Fibroblast of pulmonary artery (primary cell): Measurements from ENCODE around the gene SH3YL1.

ENCODE experiments used
- DNase-seq: peaks from one replicate; pipeline ENCODE4 v3.0.0-alpha.2; 2010; ENCODE audit warnings: low read depth
- H3K4me3 ChIP-seq: replicated peaks from 2 replicates; pipeline ENCODE4 v1.5.1; 2011; ENCODE audit warnings: low read depth, mild to moderate bottlenecking, control low read depth, low read length, moderate library complexity
- TF ChIP-seq, protein P1 (sequence below): IDR thresholded peaks from 2 replicates; pipeline ENCODE4 v1.5.1; 2011; ENCODE audit warnings: mild to moderate bottlenecking, control low read depth, low read length, inconsistent platforms; ENCODE audit errors: missing control alignments

Gene SH3YL1, protein sequence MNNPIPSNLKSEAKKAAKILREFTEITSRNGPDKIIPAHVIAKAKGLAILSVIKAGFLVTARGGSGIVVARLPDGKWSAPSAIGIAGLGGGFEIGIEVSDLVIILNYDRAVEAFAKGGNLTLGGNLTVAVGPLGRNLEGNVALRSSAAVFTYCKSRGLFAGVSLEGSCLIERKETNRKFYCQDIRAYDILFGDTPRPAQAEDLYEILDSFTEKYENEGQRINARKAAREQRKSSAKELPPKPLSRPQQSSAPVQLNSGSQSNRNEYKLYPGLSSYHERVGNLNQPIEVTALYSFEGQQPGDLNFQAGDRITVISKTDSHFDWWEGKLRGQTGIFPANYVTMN

DNA sequence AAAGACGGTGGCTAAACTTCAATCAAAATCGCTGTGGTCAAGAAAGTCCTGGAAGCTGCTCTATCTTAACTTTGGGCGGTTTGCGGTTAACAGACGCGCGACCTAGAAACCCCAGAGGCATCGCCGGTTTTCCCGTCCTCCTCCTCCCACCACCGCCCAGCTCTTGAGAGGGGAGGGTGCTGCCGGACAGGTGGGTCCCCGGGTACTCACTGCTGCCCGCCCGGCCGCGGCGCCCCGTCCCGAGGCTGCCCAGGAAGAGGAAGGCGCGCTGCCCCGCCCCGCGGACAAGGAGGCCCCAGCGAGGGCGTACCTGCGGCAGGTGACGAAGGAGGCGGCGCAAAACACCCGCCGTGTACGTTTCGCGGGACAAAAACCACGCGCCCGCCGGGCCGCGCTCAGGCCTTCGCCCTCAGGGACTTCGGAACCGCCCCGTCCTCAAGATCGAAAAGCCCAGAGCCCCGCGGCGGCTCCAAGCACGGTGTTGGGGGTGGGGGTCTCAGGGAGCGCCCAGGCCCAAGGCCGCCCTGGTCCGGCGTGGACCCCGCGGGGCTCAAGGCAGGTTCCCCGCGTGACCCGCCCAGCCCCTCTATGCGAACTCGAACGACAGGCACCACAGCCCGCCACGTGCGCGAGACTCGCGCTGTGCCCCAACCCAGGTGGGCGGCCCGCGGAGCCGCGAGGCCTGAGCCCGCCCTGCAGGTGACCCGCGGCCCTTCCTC, at the start of gene SH3YL1:
SH3YL1 (minus strand) TSS at position 259 of the 719 bp plus-strand sequence; CDS start at position 211, 48 bp downstream.
- peak within 1 kb of the TSS; percentile 97 for H3K4me3 ChIP-seq
- TF ChIP-seq, protein P1, sequence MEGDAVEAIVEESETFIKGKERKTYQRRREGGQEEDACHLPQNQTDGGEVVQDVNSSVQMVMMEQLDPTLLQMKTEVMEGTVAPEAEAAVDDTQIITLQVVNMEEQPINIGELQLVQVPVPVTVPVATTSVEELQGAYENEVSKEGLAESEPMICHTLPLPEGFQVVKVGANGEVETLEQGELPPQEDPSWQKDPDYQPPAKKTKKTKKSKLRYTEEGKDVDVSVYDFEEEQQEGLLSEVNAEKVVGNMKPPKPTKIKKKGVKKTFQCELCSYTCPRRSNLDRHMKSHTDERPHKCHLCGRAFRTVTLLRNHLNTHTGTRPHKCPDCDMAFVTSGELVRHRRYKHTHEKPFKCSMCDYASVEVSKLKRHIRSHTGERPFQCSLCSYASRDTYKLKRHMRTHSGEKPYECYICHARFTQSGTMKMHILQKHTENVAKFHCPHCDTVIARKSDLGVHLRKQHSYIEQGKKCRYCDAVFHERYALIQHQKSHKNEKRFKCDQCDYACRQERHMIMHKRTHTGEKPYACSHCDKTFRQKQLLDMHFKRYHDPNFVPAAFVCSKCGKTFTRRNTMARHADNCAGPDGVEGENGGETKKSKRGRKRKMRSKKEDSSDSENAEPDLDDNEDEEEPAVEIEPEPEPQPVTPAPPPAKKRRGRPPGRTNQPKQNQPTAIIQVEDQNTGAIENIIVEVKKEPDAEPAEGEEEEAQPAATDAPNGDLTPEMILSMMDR = no peak
- peak; percentile 16 for DNase-seq

DNA sequence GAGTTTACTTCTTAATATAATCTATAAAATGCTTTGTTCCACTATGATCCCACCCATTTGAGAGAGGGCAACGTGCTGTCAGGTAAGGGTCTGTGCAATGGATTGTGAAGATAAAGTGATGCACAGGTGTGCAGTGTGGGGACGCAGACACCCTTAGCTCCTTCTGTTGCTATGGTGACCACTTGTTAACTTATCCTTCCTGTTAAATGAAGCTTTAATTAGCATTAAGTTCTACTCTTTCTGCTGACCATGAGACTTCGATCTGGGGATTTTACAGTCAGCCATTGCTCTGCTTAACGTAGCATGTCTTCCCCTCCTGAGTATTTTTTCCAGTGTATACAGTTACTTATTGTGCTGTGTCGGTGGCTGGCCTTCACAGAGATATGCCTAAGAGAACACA, 47.2 kb upstream of the SH3YL1 start:
- TF ChIP-seq, protein P1 = no peak
- DNase-seq = no peak
- H3K4me3 ChIP-seq = no peak overlapping the region

- no peak for DNase-seq
- TF ChIP-seq, protein P1 = no peak
Measured at GRCh38 chr2:309954-310510, 46.2 kb upstream of the SH3YL1 start.

DNA sequence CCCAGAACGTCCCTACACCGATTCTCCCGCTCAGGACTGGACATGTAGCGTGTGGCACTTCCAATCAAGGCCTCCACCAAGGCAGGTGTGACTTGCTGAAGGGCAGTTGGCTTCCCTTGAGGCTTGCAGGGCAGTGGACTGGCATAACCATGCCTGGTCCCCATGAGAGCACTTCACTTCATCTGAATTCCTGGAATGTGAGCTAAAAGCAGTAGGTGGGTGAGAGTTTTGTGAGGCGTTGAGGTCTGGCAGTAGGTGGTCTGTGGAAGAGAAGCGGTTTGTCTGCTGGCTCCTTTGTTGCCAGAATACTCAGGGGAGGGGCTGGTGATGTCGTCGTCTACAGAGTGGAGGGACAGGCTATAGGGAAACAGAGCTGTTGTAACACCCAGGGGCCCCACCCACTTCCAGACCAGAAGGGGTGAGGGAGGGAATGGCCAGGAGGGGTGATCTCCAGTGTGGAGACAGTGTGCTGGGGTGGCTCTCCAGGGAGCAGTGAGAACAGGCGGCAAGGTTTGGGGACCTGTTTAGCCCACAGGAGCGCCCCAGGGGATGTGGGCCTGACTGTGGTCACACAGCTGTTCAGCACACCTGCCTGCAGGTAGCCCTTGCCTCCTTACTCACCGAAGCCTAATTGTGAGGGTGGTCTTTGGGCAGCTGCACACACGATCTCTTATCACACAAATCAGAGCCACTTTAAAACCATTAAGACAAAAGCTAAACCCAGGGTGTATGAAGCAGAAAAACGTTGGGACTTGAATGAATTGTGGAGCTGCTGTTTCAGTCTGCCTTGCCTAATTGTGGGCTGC, 45.5 kb upstream of the SH3YL1 start:
- no peak overlapping the region for H3K4me3 ChIP-seq
- TF ChIP-seq, protein P1 = no peak
- no peak for DNase-seq

More at GRCh38 chr2:309954-310510, 46.2 kb upstream of the SH3YL1 start:
- H3K4me3 ChIP-seq = no peak overlapping the region

DNA sequence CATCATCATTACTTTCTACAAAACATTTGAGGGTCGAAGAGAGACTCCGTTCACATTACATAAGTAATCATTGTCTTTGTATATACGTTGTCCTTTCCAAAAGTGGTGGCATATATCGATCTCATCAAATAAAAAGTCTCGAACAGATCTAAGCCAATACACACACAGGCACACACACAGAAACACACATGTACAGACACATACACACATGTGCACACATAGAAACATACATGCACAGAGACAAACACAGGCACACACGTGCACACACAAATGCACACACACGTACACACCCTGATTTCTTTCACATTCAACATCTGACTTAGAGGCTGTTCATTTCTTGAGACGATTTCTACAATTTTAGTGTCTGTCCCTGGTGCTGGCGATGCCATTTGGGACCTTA, 41.5 kb upstream of the SH3YL1 start:
- H3K4me3 ChIP-seq = no peak overlapping the region
- DNase-seq = no peak
- TF ChIP-seq, protein P1 = no peak

GRCh38 chr2:296354-296753, 32.5 kb upstream of the SH3YL1 start:
- no peak for DNase-seq
- TF ChIP-seq, protein P1 = no peak
- no peak overlapping the region for H3K4me3 ChIP-seq
